HepG2 (cell line): ENCODE results near the gene PSD. TPM values are rescaled to one million over a fixed set of nuclear protein-coding genes. Genes with fewer than 3 reads are reported as not detected.

Experiments
- ATF7-NPFF ChIP-seq: sonication (generic); formaldehyde crosslinking; IDR thresholded peaks from 2 replicates; pipeline ENCODE4 v1.8.1; 2023; ENCODE audit warnings: mild to moderate bottlenecking, low read depth, missing genetic modification reagents, moderate library complexity
- CBFB ChIP-seq: sonication (generic); formaldehyde crosslinking; IDR thresholded peaks from 2 replicates; pipeline ENCODE4 v1.4.0; 2020; ENCODE audit warnings: missing genetic modification reagents
- EED ChIP-seq: sonication (generic); formaldehyde crosslinking; IDR thresholded peaks from 2 replicates; pipeline ENCODE4 v1.5.0; 2020; ENCODE audit warnings: mild to moderate bottlenecking, missing genetic modification reagents
- NCOR1 ChIP-seq: fragments of 200-600 bp; sonication (generic); IDR thresholded peaks from 2 replicates; pipeline ENCODE4 v1.7.0; 2017; ENCODE audit warnings: antibody characterized with exemption, low read length, borderline replicate concordance
- ONECUT2 ChIP-seq: sonication (generic); formaldehyde crosslinking; IDR thresholded peaks from 2 replicates; pipeline ENCODE4 v1.4.0; 2020; ENCODE audit warnings: missing genetic modification reagents
- RBM39 ChIP-seq: fragments of 200-400 bp; formaldehyde crosslinking; IDR thresholded peaks from one replicate; pipeline ENCODE4 v1.6.1; 2018; ENCODE audit warnings: antibody characterized with exemption, mild to moderate bottlenecking, low read depth, low read length; ENCODE audit not compliant: poor library complexity, severe bottlenecking
- ZBTB1 ChIP-seq: sonication (generic); formaldehyde crosslinking; IDR thresholded peaks from 2 replicates; pipeline ENCODE4 v1.4.0; 2020; ENCODE audit warnings: missing genetic modification reagents, borderline replicate concordance
- ZNF772 ChIP-seq: sonication (generic); formaldehyde crosslinking; IDR thresholded peaks from 2 replicates; pipeline ENCODE4 v1.5.0; 2020; ENCODE audit warnings: mild to moderate bottlenecking, missing genetic modification reagents
- ZNF878 ChIP-seq: sonication (generic); formaldehyde crosslinking; IDR thresholded peaks from 2 replicates; pipeline ENCODE4 v1.8.1; 2023; ENCODE audit warnings: mild to moderate bottlenecking, missing genetic modification reagents, moderate library complexity
- polyA plus RNA-seq, 8 experiments: library from polyadenylated mRNA; depleted of rRNA in 3 of 8; stranded (reverse) in 7 of 8; unstranded in 1 of 8; fragments of >200 nt; fragmentation: Illumina TruSeq in 4 of 8; extraction: Trizol in 4 of 8; gene quantifications; 2 replicates each; pipeline versions ENCODE4 v1.2.1 to v1.2.3, GENCODE V29; 2011 to 2016; ENCODE audit warnings: low read depth in 4 of 8, missing spikeins in 1 of 8, mixed read lengths in 1 of 8; ENCODE audit not compliant: insufficient read depth in 1 of 8
- total RNA-seq, 5 experiments: library from RNA; depleted of rRNA; stranded (reverse); fragments of >200 nt; fragmentation: Illumina TruSeq; extraction: Trizol; gene quantifications; 2 replicates each; pipeline ENCODE4 v1.2.3, GENCODE V29; 2016; ENCODE audit warnings: low read depth in 1 of 5
- TF ChIP-seq, protein P1 (sequence below): IDR thresholded peaks from 2 replicates; pipeline ENCODE4 v1.6.1; 2016; ENCODE audit warnings: missing biosample characterization, missing genetic modification reagents, low read depth
- TF ChIP-seq, protein P2 (sequence below): sonication (generic); formaldehyde crosslinking; IDR thresholded peaks from 2 replicates; pipeline ENCODE4 v1.9.0; 2022; ENCODE audit warnings: missing genetic modification reagents, mild to moderate bottlenecking, borderline replicate concordance
- TF ChIP-seq, protein P3 (sequence below): sonication (generic); formaldehyde crosslinking; IDR thresholded peaks from 2 replicates; pipeline ENCODE4 v1.4.0; 2020; ENCODE audit warnings: missing genetic modification reagents, borderline replicate concordance
- TF ChIP-seq, protein P4 (sequence below): sonication (generic); formaldehyde crosslinking; conservative IDR thresholded peaks from 2 replicates; pipeline ENCODE4 v1.4.0; 2020; ENCODE audit warnings: mild to moderate bottlenecking, missing genetic modification reagents, moderate library complexity
- TF ChIP-seq, protein P5 (sequence below): sonication (generic); formaldehyde crosslinking; conservative IDR thresholded peaks from 2 replicates; pipeline ENCODE4 v1.5.0; 2020; ENCODE audit warnings: missing genetic modification reagents

Gene PSD
- total and polyA plus RNA-seq, 2 of the 13 experiments (the other 11 are each of a cell fraction or from before 2014, with no cell fraction given) = 0.35 to 0.58 TPM

DNA sequence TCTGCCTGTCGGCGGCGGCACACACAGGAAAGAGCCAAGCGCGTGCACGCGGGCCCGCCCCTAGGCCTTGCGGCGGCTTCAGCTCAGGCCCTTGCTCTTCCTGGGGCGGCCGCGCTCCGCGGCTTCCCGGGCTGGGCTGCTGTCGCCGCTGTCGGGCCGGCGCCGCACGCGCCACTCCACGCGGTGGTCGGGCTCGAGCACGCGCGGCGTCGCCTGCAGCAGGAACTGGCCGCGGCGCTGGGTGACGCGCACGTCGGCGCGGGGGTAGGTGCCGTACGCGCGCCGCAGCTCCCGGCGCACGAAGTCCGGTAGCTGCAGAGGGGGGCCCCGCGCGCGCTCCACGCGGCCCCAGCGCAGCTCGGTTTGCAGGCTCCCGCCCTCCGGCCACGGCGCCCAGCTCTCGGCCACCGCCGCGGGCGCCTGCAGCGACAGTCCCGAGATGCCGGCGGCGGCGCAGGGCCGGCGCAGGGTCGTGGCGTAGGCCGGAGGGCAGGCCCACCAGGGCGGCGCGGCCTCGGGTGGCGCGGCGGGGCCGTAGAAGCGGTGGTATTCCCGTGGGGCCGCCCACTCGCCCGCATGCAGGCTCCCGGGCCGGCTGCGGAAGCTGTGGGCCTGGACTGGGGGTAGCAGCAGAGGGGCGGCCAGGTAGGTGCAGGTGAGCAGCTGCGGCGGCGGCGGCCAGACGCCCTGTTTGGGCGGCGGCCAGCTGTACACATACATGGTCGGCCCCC lies 32.0 kb upstream of the PSD start (continued):
- TF ChIP-seq, protein P1, sequence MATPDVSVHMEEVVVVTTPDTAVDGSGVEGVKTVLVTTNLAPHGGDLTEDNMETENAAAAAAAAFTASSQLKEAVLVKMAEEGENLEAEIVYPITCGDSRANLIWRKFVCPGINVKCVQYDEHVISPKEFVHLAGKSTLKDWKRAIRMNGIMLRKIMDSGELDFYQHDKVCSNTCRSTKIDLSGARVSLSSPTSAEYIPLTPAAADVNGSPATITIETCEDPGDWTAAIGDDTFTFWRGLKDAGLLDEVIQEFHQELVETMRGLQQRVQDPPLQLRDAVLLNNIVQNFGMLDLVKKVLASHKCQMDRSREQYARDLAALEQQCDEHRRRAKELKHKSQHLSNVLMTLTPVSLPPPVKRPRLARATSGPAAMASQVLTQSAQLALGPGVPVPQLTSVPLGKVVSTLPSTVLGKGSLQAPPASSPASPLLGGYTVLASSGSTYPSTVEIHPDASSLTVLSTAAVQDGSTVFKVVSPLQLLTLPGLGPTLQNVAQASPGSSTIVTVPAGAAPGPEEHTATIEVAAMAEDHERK = peak; percentile 89
- TF ChIP-seq ZNF878 (CRISPR knock-in tag) (no peak), CBFB (CRISPR knock-in tag) (no peak; the same call in 1 of the 2 replicates), ZNF772 (peak; percentile 73; the same call in 1 of the 2 replicates), EED (CRISPR knock-in tag) (0 out of 2 replicates have a peak, but pooled peaks have one; percentile 47), ATF7-NPFF (CRISPR knock-in tag) (peak; percentile 89), ZBTB1 (no peak), NCOR1 (no peak), RBM39 (peak; percentile 79), ONECUT2 (no peak)
- TF ChIP-seq, protein P2, sequence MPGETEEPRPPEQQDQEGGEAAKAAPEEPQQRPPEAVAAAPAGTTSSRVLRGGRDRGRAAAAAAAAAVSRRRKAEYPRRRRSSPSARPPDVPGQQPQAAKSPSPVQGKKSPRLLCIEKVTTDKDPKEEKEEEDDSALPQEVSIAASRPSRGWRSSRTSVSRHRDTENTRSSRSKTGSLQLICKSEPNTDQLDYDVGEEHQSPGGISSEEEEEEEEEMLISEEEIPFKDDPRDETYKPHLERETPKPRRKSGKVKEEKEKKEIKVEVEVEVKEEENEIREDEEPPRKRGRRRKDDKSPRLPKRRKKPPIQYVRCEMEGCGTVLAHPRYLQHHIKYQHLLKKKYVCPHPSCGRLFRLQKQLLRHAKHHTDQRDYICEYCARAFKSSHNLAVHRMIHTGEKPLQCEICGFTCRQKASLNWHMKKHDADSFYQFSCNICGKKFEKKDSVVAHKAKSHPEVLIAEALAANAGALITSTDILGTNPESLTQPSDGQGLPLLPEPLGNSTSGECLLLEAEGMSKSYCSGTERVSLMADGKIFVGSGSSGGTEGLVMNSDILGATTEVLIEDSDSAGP = 0 out of 2 replicates have a peak, but pooled peaks have one; percentile 34
- TF ChIP-seq, protein P3, sequence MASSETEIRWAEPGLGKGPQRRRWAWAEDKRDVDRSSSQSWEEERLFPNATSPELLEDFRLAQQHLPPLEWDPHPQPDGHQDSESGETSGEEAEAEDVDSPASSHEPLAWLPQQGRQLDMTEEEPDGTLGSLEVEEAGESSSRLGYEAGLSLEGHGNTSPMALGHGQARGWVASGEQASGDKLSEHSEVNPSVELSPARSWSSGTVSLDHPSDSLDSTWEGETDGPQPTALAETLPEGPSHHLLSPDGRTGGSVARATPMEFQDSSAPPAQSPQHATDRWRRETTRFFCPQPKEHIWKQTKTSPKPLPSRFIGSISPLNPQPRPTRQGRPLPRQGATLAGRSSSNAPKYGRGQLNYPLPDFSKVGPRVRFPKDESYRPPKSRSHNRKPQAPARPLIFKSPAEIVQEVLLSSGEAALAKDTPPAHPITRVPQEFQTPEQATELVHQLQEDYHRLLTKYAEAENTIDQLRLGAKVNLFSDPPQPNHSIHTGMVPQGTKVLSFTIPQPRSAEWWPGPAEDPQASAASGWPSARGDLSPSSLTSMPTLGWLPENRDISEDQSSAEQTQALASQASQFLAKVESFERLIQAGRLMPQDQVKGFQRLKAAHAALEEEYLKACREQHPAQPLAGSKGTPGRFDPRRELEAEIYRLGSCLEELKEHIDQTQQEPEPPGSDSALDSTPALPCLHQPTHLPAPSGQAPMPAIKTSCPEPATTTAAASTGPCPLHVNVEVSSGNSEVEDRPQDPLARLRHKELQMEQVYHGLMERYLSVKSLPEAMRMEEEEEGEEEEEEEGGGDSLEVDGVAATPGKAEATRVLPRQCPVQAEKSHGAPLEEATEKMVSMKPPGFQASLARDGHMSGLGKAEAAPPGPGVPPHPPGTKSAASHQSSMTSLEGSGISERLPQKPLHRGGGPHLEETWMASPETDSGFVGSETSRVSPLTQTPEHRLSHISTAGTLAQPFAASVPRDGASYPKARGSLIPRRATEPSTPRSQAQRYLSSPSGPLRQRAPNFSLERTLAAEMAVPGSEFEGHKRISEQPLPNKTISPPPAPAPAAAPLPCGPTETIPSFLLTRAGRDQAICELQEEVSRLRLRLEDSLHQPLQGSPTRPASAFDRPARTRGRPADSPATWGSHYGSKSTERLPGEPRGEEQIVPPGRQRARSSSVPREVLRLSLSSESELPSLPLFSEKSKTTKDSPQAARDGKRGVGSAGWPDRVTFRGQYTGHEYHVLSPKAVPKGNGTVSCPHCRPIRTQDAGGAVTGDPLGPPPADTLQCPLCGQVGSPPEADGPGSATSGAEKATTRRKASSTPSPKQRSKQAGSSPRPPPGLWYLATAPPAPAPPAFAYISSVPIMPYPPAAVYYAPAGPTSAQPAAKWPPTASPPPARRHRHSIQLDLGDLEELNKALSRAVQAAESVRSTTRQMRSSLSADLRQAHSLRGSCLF (CRISPR knock-in tag) = no peak
- TF ChIP-seq, protein P4, sequence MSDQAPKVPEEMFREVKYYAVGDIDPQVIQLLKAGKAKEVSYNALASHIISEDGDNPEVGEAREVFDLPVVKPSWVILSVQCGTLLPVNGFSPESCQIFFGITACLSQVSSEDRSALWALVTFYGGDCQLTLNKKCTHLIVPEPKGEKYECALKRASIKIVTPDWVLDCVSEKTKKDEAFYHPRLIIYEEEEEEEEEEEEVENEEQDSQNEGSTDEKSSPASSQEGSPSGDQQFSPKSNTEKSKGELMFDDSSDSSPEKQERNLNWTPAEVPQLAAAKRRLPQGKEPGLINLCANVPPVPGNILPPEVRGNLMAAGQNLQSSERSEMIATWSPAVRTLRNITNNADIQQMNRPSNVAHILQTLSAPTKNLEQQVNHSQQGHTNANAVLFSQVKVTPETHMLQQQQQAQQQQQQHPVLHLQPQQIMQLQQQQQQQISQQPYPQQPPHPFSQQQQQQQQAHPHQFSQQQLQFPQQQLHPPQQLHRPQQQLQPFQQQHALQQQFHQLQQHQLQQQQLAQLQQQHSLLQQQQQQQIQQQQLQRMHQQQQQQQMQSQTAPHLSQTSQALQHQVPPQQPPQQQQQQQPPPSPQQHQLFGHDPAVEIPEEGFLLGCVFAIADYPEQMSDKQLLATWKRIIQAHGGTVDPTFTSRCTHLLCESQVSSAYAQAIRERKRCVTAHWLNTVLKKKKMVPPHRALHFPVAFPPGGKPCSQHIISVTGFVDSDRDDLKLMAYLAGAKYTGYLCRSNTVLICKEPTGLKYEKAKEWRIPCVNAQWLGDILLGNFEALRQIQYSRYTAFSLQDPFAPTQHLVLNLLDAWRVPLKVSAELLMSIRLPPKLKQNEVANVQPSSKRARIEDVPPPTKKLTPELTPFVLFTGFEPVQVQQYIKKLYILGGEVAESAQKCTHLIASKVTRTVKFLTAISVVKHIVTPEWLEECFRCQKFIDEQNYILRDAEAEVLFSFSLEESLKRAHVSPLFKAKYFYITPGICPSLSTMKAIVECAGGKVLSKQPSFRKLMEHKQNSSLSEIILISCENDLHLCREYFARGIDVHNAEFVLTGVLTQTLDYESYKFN = no peak
- TF ChIP-seq, protein P5, sequence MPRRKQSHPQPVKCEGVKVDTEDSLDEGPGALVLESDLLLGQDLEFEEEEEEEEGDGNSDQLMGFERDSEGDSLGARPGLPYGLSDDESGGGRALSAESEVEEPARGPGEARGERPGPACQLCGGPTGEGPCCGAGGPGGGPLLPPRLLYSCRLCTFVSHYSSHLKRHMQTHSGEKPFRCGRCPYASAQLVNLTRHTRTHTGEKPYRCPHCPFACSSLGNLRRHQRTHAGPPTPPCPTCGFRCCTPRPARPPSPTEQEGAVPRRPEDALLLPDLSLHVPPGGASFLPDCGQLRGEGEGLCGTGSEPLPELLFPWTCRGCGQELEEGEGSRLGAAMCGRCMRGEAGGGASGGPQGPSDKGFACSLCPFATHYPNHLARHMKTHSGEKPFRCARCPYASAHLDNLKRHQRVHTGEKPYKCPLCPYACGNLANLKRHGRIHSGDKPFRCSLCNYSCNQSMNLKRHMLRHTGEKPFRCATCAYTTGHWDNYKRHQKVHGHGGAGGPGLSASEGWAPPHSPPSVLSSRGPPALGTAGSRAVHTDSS (CRISPR knock-in tag) = no peak
